Measurements from ENCODE around the gene GTF3A.

Gene GTF3A

GRCh38 chr13:27424246-27425157 lies at the start of gene GTF3A:
GTF3A (plus strand) TSS chr13:27424619.
- in situ Hi-C loops (cut with MboI; ENCODE audit: low sequenced_read_pairs, unreplicated experiment) = no loop called here
- peak; percentile 97 for DNase-seq (ENCODE audit: low spot score)

GRCh38 chr13:27374650-27375049 lies 49.8 kb upstream of the GTF3A start:
- DNase-seq (ENCODE audit: low spot score) = peak; percentile 75
- in situ Hi-C loops (cut with MboI; ENCODE audit: low sequenced_read_pairs, unreplicated experiment) = loop anchor here (10.0 kb wide), 2 partner anchors 450 to 600 kb away; no protein-coding TSS in a partner anchor
- TF ChIP-seq CTCF (IDR thresholded peaks at IDR 0.05; ENCODE audit: borderline replicate concordance, control extremely low read depth, extremely low read depth, insufficient read depth, missing control alignments) = peak; percentile 58

More at GRCh38 chr13:27424246-27425157, at the start of gene GTF3A:
- no peak for TF ChIP-seq CTCF (IDR thresholded peaks at IDR 0.05; ENCODE audit: borderline replicate concordance, control extremely low read depth, extremely low read depth, insufficient read depth, missing control alignments)

GRCh38 chr13:27375686-27376326 lies 48.6 kb upstream of the GTF3A start:
- TF ChIP-seq CTCF (IDR thresholded peaks at IDR 0.05; ENCODE audit: borderline replicate concordance, control extremely low read depth, extremely low read depth, insufficient read depth, missing control alignments) = peak; percentile 62
- in situ Hi-C loops (cut with MboI; ENCODE audit: low sequenced_read_pairs, unreplicated experiment) = loop anchor here (10.0 kb wide), 2 partner anchors 449 to 599 kb away; no protein-coding TSS in a partner anchor
- DNase-seq (ENCODE audit: low spot score) = peak; percentile 71

- in situ Hi-C loops (cut with MboI; ENCODE audit: low sequenced_read_pairs, unreplicated experiment) = loop anchor here (10.0 kb wide), 2 partner anchors 446 to 596 kb away; no protein-coding TSS in a partner anchor
Measured at GRCh38 chr13:27379126-27379525, 45.3 kb upstream of the GTF3A start.

GRCh38 chr13:27379694-27380641 lies 44.5 kb upstream of the GTF3A start:
- in situ Hi-C loops (cut with MboI; ENCODE audit: low sequenced_read_pairs, unreplicated experiment) = loop anchor here (10.0 kb wide), 2 partner anchors 445 to 595 kb away; no protein-coding TSS in a partner anchor
- peak; percentile 19 for TF ChIP-seq CTCF (IDR thresholded peaks at IDR 0.05; ENCODE audit: borderline replicate concordance, control extremely low read depth, extremely low read depth, insufficient read depth, missing control alignments)
- DNase-seq (ENCODE audit: low spot score) = peak; percentile 75

More at GRCh38 chr13:27379126-27379525, 45.3 kb upstream of the GTF3A start:
- TF ChIP-seq CTCF (IDR thresholded peaks at IDR 0.05; ENCODE audit: borderline replicate concordance, control extremely low read depth, extremely low read depth, insufficient read depth, missing control alignments) = no peak
- DNase-seq (ENCODE audit: low spot score) = no peak

Measured in GM13976 (cell line).